ENCODE measurements around the gene KDR. TPM values are rescaled to one million over a fixed set of nuclear protein-coding genes. Genes with fewer than 3 reads are reported as not detected.

The KDR gene
- polyA plus RNA-seq, 1 donor from 2014 or later: not detected

- Histone ChIP-seq H3K36me3 (ENCODE audit: insufficient read depth, low read length) (no peaks in the 10 kb centered on the region), H3K4me3 (ENCODE audit: low read length) (no peak overlapping the region), H3K27ac (ENCODE audit: low read length) (no peak overlapping the region), H3F3A (ENCODE audit: insufficient read depth, low read length, poor library complexity, severe bottlenecking) (no peaks in the 10 kb centered on the region), H2AFZ (ENCODE audit: low read depth, low read length) (no peak overlapping the region), H4K20me1 (ENCODE audit: insufficient read depth) (no peaks in the 10 kb centered on the region), H3K9me3 (ENCODE audit: low read length) (no peaks in the 10 kb centered on the region), H3K9ac (ENCODE audit: low read length) (no peak overlapping the region), H3K27me3 (ENCODE audit: insufficient read depth, low read depth, low read length) (no peaks in the 10 kb centered on the region), H3K9me2 (ENCODE audit: insufficient read depth, low read length) (no peaks in the 10 kb centered on the region), H3K4me2 (ENCODE audit: low read length) (no peak overlapping the region), H3K79me2 (replicated peaks; ENCODE audit: insufficient read depth, low read length) (no peaks in the 10 kb centered on the region)
- TF ChIP-seq CTCF (IDR thresholded peaks at IDR 0.05; ENCODE audit: poor library complexity, severe bottlenecking): no peak
- TF ChIP-seq EP300 (conservative IDR thresholded peaks at IDR 0.05; ENCODE audit: poor library complexity, severe bottlenecking): no peak
- no peak for TF ChIP-seq EZH2 (IDR thresholded peaks at IDR 0.05; ENCODE audit: borderline replicate concordance, insufficient read depth, low read length, poor library complexity, severe bottlenecking)
- TF ChIP-seq MXI1 (conservative IDR thresholded peaks at IDR 0.05; ENCODE audit: poor library complexity, severe bottlenecking): no peak
- TF ChIP-seq TAF1 (IDR thresholded peaks at IDR 0.05; ENCODE audit: low read depth): no peak
- TF ChIP-seq POLR2AphosphoS5 (IDR thresholded peaks at IDR 0.05): no peak
- TF ChIP-seq SMC3 (conservative IDR thresholded peaks at IDR 0.05; ENCODE audit: poor library complexity): no peak
- TF ChIP-seq RAD21 (conservative IDR thresholded peaks at IDR 0.05): no peak
- no peak for TF ChIP-seq REST (IDR thresholded peaks at IDR 0.05; ENCODE audit: borderline replicate concordance)
Observed at GRCh38 chr4:55172694-55173287, 47.4 kb upstream of the KDR start.

GRCh38 chr4:55170462-55170861, 45.1 kb upstream of the KDR start:
- TF ChIP-seq POLR2AphosphoS5 (IDR thresholded peaks at IDR 0.05) (no peak), CTCF (IDR thresholded peaks at IDR 0.05; ENCODE audit: poor library complexity, severe bottlenecking) (no peak), EP300 (conservative IDR thresholded peaks at IDR 0.05; ENCODE audit: poor library complexity, severe bottlenecking) (no peak), MXI1 (conservative IDR thresholded peaks at IDR 0.05; ENCODE audit: poor library complexity, severe bottlenecking) (no peak), EZH2 (IDR thresholded peaks at IDR 0.05; ENCODE audit: borderline replicate concordance, insufficient read depth, low read length, poor library complexity, severe bottlenecking) (no peak), SMC3 (conservative IDR thresholded peaks at IDR 0.05; ENCODE audit: poor library complexity) (no peak), RAD21 (conservative IDR thresholded peaks at IDR 0.05) (no peak), TAF1 (IDR thresholded peaks at IDR 0.05; ENCODE audit: low read depth) (no peak)
- Histone ChIP-seq H4K20me1 (ENCODE audit: insufficient read depth) (no peaks in the 10 kb centered on the region), H3K36me3 (ENCODE audit: insufficient read depth, low read length) (no peaks in the 10 kb centered on the region), H3K9me2 (ENCODE audit: insufficient read depth, low read length) (no peaks in the 10 kb centered on the region), H3K4me3 (ENCODE audit: low read length) (no peak overlapping the region), H3K79me2 (replicated peaks; ENCODE audit: insufficient read depth, low read length) (no peaks in the 10 kb centered on the region), H3K27ac (ENCODE audit: low read length) (no peak overlapping the region), H3K4me2 (ENCODE audit: low read length) (no peak overlapping the region), H3K9ac (ENCODE audit: low read length) (no peak overlapping the region), H3F3A (ENCODE audit: insufficient read depth, low read length, poor library complexity, severe bottlenecking) (no peaks in the 10 kb centered on the region), H3K9me3 (ENCODE audit: low read length) (no peaks in the 10 kb centered on the region), H3K27me3 (ENCODE audit: insufficient read depth, low read depth, low read length) (no peaks in the 10 kb centered on the region), H2AFZ (ENCODE audit: low read depth, low read length) (no peak overlapping the region)

All from neural cell (in vitro differentiated cells).